ENCODE measurements around the gene VPS13D.

The VPS13D gene

GRCh38 chr1:12445257-12445656 lies 215.4 kb downstream of the VPS13D start:
- H3K36me3 ChIP-seq (ENCODE audit: insufficient read depth, low read length) = no peaks in the 10 kb centered on the region
- TF ChIP-seq FOXP2 (optimal IDR thresholded peaks at IDR 0.05; ENCODE audit: control extremely low read depth, extremely low read length, insufficient read depth) (no peak), POLR2AphosphoS5 (IDR thresholded peaks at IDR 0.05; ENCODE audit: borderline replicate concordance, low read depth, low read length) (no peak), EZH2 (IDR thresholded peaks at IDR 0.05) (no peak)
- H3K27ac ChIP-seq = no peak overlapping the region
- no peak for DNase-seq (ENCODE audit: low read depth, low spot score)
- no peak overlapping the region for H3K9ac ChIP-seq (ENCODE audit: insufficient read length)
- H3K9me3 ChIP-seq (ENCODE audit: low read depth, low read length) = no peaks in the 10 kb centered on the region
- H3K4me3 ChIP-seq = no peak overlapping the region

- TF ChIP-seq FOXP2 (optimal IDR thresholded peaks at IDR 0.05; ENCODE audit: control extremely low read depth, extremely low read length, insufficient read depth) (no peak), EZH2 (IDR thresholded peaks at IDR 0.05) (no peak), POLR2AphosphoS5 (IDR thresholded peaks at IDR 0.05; ENCODE audit: borderline replicate concordance, low read depth, low read length) (no peak)
- Histone ChIP-seq H3K4me3 (no peak overlapping the region), H3K27ac (no peak overlapping the region), H3K9ac (ENCODE audit: insufficient read length) (no peak overlapping the region), H3K36me3 (ENCODE audit: insufficient read depth, low read length) (no peaks in the 10 kb centered on the region), H3K9me3 (ENCODE audit: low read depth, low read length) (no peaks in the 10 kb centered on the region)
- DNase-seq (ENCODE audit: low read depth, low spot score) = no peak
Observed at GRCh38 chr1:12446593-12446992, 216.8 kb downstream of the VPS13D start.

GRCh38 chr1:12447307-12447706 lies 217.5 kb downstream of the VPS13D start:
- H3K9ac ChIP-seq (ENCODE audit: insufficient read length) = no peak overlapping the region
- H3K36me3 ChIP-seq (ENCODE audit: insufficient read depth, low read length) = no peaks in the 10 kb centered on the region
- no peaks in the 10 kb centered on the region for H3K9me3 ChIP-seq (ENCODE audit: low read depth, low read length)
- no peak for TF ChIP-seq POLR2AphosphoS5 (IDR thresholded peaks at IDR 0.05; ENCODE audit: borderline replicate concordance, low read depth, low read length)
- no peak for TF ChIP-seq FOXP2 (optimal IDR thresholded peaks at IDR 0.05; ENCODE audit: control extremely low read depth, extremely low read length, insufficient read depth)
- TF ChIP-seq EZH2 (IDR thresholded peaks at IDR 0.05) = no peak
- H3K27ac ChIP-seq = no peak overlapping the region
- no peak for DNase-seq (ENCODE audit: low read depth, low spot score)
- peak overlapping the region; percentile 40 for H3K4me3 ChIP-seq

GRCh38 chr1:12447849-12448312 lies 218.1 kb downstream of the VPS13D start:
- TF ChIP-seq FOXP2 (optimal IDR thresholded peaks at IDR 0.05; ENCODE audit: control extremely low read depth, extremely low read length, insufficient read depth) = no peak
- no peak for TF ChIP-seq POLR2AphosphoS5 (IDR thresholded peaks at IDR 0.05; ENCODE audit: borderline replicate concordance, low read depth, low read length)
- no peak for TF ChIP-seq EZH2 (IDR thresholded peaks at IDR 0.05)
- H3K27ac ChIP-seq = peak overlapping the region; percentile 69
- peak overlapping the region; percentile 40 for H3K4me3 ChIP-seq
- H3K9ac ChIP-seq (ENCODE audit: insufficient read length) = no peak overlapping the region
- no peaks in the 10 kb centered on the region for H3K9me3 ChIP-seq (ENCODE audit: low read depth, low read length)
- no peak for DNase-seq (ENCODE audit: low read depth, low spot score)
- H3K36me3 ChIP-seq (ENCODE audit: insufficient read depth, low read length) = no peaks in the 10 kb centered on the region

- Histone ChIP-seq H3K4me3 (peak overlapping the region; percentile 23), H3K9ac (ENCODE audit: insufficient read length) (no peak overlapping the region), H3K9me3 (ENCODE audit: low read depth, low read length) (no peaks in the 10 kb centered on the region), H3K27ac (peak overlapping the region; percentile 13; the same call in 1 of the 2 replicates), H3K36me3 (ENCODE audit: insufficient read depth, low read length) (no peaks in the 10 kb centered on the region)
- no peak for TF ChIP-seq POLR2AphosphoS5 (IDR thresholded peaks at IDR 0.05; ENCODE audit: borderline replicate concordance, low read depth, low read length)
- no peak for TF ChIP-seq FOXP2 (optimal IDR thresholded peaks at IDR 0.05; ENCODE audit: control extremely low read depth, extremely low read length, insufficient read depth)
- TF ChIP-seq EZH2 (IDR thresholded peaks at IDR 0.05) = no peak
- DNase-seq (ENCODE audit: low read depth, low spot score) = no peak
Observed at GRCh38 chr1:12448746-12449177, 218.9 kb downstream of the VPS13D start.

- no peak for TF ChIP-seq FOXP2 (optimal IDR thresholded peaks at IDR 0.05; ENCODE audit: control extremely low read depth, extremely low read length, insufficient read depth)
- no peak for TF ChIP-seq EZH2 (IDR thresholded peaks at IDR 0.05)
- TF ChIP-seq POLR2AphosphoS5 (IDR thresholded peaks at IDR 0.05; ENCODE audit: borderline replicate concordance, low read depth, low read length) = no peak
- H3K9me3 ChIP-seq (ENCODE audit: low read depth, low read length) = no peaks in the 10 kb centered on the region
- H3K4me3 ChIP-seq = no peak overlapping the region
- H3K9ac ChIP-seq (ENCODE audit: insufficient read length) = no peak overlapping the region
- H3K36me3 ChIP-seq (ENCODE audit: insufficient read depth, low read length) = no peaks in the 10 kb centered on the region
- DNase-seq (ENCODE audit: low read depth, low spot score) = no peak
- no peak overlapping the region for H3K27ac ChIP-seq
Observed at GRCh38 chr1:12450090-12450755, 220.4 kb downstream of the VPS13D start.

- Histone ChIP-seq H3K36me3 (ENCODE audit: insufficient read depth, low read length) (no peaks in the 10 kb centered on the region), H3K9ac (ENCODE audit: insufficient read length) (no peak overlapping the region), H3K9me3 (ENCODE audit: low read depth, low read length) (no peaks in the 10 kb centered on the region), H3K4me3 (no peak overlapping the region), H3K27ac (no peak overlapping the region)
- TF ChIP-seq FOXP2 (optimal IDR thresholded peaks at IDR 0.05; ENCODE audit: control extremely low read depth, extremely low read length, insufficient read depth) (no peak), POLR2AphosphoS5 (IDR thresholded peaks at IDR 0.05; ENCODE audit: borderline replicate concordance, low read depth, low read length) (no peak), EZH2 (IDR thresholded peaks at IDR 0.05) (no peak)
- DNase-seq (ENCODE audit: low read depth, low spot score) = no peak
Observed at GRCh38 chr1:12450756-12451559, 221.1 kb downstream of the VPS13D start.

- Histone ChIP-seq H3K9me3 (ENCODE audit: low read depth, low read length) (no peaks in the 10 kb centered on the region), H3K9ac (ENCODE audit: insufficient read length) (no peak overlapping the region), H3K36me3 (ENCODE audit: insufficient read depth, low read length) (no peaks in the 10 kb centered on the region), H3K4me3 (no peak overlapping the region), H3K27ac (no peak overlapping the region)
- TF ChIP-seq POLR2AphosphoS5 (IDR thresholded peaks at IDR 0.05; ENCODE audit: borderline replicate concordance, low read depth, low read length) (no peak), FOXP2 (optimal IDR thresholded peaks at IDR 0.05; ENCODE audit: control extremely low read depth, extremely low read length, insufficient read depth) (no peak), EZH2 (IDR thresholded peaks at IDR 0.05) (no peak)
- DNase-seq (ENCODE audit: low read depth, low spot score) = no peak
Observed at GRCh38 chr1:12451560-12451900, 221.7 kb downstream of the VPS13D start.

Data from SK-N-MC (cell line).